ENCODE measurements around the gene FEM1C.

Gene FEM1C

DNA sequence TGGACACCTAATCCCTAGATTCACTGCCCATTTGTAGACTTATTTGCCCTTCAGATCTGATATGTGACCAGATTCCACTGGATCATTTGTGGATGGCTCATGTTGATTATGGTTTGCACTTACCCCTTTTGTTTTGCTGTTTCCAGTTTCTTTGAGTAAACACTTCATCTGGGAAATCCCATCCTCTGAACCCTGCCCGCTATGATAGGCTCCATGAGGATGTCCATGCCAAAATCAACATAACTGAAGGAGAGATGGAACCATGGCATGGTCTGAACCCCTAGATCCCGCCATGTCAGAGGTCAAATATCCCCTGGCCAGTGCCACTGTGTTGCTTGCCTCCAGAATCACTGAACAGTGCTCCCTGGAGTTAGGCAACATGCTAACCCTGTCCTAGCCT lies 11.7 kb upstream of the FEM1C start:
- no peak for DNase-seq

DNA sequence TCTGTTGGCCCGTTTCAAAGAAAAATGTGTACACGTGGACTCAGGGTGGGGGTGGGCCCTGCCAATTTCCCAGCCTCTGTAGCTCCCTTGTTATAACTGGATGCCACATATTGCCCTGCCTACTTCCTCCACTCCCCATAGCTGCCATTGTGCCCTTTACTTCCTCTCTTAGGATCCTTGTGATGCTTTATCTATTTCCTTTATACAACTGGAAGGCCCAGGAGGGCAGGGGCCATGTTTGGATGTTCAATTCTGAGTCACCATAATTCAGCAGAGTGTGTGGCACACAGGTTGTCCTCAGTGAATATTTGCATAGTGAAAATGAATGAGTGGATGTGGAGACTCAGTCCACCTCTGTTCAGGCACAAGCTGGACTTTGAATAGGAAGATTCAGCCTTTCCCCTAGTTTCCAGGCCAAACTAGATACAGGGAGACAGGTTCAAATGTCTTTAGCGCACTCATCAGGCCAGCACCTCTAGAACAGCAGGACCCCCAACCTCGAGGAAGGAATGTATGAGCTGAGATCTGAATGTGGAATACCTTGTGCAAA lies 10.6 kb upstream of the FEM1C start:
- DNase-seq: no peak

DNA sequence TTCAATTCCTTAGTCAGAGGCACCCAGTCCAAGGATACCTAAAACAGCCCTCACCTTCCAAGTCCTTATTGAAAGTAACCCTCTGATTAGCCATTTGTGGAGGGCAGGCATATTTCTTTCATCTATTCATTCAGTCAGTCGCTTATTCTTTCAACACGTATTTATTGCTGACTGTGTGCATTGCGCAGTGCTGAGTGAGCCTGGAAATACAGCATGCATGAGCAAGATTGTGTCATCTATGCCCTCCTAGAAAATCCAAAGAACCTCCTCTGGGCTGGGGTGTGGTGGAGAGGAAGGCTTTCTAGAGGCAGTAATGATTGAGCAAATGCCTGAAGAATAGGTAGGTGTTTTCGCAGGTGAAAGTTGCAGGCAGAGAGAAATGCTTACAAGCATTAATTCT lies 8.5 kb upstream of the FEM1C start:
- DNase-seq: no peak

DNA sequence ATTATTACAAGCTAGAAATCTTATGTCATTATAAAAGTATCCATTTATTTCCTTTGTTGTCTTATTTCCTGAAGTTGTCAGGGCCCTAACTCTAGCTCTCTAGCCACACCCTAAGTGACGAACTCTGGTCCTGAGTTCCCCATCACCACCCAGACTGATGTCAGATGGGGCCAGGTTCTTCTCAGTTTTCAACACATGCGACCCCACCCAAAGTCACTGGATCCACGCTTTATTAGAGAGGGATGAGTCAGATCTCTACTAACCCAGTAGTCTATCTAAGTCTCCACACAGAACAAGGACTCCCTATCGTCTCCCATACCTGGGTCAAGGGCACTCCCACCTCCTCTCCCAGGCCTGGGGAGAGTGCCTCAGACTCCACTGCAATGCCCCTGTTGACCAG lies 6.8 kb upstream of the FEM1C start:
- no peak for DNase-seq

DNA sequence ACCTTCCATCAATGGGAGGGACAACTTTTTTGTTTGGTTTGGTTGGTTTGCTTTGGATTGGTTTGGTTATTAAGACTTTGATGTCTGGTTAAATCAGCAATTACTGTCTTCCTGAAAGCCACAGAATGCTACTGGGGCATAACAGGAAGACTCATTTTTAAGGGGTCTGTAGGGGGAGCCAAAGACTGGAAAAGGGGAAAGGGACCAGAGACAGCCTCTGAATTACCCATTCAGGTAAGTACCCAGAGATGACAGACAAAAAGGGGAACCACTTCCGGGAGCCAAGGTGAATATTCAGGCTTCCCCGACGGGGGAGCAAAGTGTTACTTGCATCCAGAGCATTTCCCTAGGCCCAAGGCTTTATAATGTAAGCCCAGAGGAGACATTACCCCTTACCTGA lies 4.6 kb upstream of the FEM1C start:
- peak; percentile 19 for DNase-seq

DNA sequence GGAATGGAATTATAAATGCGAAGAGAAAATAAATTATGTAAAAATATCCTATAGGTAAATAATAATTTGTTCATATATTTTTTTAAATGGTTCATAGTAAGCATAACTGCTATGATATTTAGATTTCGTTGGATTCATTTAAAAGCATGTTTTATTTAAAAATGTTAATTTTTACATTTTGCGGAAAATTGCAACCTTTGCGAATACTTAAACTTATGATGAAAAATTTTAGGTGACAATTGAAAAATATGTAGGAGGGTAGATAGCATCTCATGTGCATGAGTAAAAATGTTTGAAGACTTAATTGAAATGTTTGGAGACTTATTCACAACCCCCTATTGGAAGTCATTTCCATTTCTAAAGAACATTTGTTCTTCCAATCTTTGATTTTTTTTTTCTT lies 4.1 kb upstream of the FEM1C start:
- DNase-seq: no peak

DNA sequence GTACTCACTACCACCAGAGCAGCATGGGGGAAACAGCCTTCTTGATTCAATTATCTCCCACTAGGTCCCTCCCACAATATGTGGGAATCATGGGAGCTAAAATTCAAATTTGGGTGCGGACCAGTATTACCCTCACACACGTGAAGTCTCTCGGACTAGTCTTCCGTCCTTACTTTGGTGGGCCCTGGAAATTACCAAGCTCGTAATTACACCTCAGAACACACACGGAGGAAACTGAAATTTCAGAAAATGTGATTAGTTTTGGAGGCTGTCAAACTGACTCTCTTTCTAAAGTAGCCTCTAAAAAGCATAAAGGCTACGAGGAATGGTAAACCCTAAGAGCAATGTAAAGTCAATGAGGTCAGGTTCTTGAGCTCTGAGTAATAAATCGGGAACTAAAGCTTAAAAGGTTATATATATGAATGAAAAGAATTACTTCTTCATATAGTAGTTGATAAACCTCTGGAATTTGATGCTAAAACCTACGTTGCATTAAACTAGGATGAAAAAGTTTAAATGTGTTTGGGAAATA lies 842 bp upstream of the FEM1C start:
- no peak for DNase-seq

DNA sequence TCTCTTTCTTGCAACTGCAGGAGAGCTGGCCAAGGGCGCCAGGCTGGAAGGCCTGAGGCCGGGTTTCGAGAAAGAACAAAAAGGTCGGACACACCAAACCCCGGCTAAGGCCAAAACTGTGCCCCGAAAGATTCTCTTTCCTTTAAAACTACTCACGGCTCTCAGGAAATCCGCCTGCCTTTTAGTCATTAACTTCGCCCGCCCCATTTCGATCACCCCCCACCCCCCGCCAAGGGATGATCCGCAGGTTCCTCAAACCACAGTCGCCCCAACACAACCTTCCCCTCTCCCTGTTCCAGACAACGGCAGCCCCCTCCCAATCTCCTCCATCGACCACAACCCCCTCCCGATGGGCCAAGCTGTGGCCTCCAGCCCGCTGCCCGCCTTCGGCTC lies 536 bp downstream of the FEM1C start:
- DNase-seq: no peak

DNA sequence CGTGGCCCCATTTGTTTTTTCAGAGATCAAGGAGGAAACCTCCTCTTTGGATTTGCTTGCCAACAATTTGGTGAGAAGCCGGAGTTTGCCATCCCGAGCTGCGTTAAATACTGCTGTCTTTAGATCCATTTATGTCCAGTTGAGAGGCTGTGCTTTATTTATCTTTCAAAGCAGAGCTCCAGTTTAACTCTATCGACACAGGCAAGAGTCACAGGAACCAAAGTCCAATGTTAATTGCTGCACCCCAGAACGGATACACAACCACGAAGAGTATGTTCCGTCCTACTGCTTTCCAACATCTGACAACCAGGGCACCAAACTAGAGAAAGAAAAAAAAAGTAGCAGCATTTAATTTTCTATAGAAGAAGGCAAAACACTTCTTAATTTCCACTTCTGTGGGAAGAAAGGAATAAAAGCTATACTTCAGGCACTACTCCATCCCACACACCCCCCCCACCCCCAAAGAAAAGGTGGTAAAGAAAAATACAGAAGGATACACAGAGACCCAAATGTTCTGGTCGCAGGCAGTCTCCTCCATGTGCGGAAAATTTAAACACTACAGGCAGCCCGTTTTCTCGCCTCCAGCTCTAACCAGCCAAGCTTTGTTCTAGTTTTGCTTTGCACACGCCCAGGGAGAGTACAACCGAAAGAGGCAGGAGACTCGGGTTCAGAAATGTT lies 1.1 kb downstream of the FEM1C start:
- DNase-seq: peak; percentile 84

DNA sequence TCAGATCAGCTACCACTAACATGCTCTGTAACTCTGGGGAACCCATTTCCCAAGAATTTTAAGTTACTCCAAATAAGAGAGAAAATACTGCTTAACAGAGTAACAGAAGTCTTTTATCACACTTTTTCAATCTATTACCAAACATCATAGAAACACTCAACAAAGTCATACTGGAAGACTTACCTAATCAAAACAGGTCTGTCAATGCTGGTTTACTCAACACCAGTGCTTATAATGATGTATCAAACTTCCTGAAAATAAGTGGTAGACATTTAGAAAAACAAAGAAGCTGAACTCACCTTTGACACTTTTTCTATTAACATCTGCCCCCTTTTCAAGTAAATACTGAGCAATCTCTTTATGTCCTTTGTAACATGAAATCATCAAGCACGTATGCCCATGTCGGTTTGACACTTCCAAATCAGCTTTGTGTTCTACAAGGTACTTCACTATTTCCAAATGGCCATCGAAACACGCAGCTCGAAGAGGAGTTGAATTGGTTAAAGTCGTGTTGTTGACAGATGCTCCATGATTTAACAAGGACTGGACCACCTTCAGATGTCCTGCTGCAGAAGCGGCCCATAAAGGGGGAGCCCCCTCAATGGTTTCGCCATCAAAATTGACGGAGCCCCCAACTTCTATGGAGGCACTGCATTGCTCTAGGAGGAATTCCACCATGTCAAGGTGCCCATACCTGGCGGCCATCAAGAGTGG lies 1.8 kb downstream of the FEM1C start:
- DNase-seq: peak; percentile 37

DNA sequence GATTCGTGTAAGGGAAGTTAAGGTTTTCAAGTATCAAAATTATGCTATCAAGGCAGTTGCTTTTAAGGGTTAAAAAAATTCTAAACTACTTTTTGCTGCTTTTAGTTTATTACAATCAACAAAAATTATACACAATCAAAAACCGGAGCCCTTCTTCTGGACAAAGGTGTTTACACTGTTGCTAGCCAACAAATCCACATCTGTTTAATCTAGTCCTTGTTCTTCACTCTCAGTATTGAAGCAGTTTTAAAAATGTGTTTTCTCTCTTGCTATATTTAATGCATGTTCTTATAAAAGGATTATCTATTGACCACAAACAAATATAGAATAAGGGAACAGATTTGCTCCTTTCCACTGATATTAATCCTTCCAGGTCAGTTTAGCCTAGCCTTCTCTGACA lies 2.5 kb downstream of the FEM1C start:
- DNase-seq: peak; percentile 23

DNA sequence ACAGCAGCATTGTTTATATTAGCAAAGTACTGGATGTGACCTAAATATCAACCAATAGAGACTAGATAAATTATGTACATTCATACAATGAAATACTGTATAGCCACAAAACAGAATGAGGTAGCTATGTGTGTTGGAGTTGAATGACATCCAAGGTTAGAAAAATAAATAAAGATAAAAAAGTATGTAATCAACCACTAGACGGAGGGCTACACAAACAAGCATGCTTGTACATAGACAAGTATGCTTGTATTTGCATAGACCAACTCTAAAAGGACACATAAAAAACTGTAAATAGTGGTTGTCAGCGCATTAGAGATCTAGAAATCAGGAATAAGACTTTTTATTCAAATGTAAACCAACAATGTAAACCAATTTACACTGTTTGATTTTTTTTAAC lies 3.0 kb downstream of the FEM1C start:
- DNase-seq: no peak

DNA sequence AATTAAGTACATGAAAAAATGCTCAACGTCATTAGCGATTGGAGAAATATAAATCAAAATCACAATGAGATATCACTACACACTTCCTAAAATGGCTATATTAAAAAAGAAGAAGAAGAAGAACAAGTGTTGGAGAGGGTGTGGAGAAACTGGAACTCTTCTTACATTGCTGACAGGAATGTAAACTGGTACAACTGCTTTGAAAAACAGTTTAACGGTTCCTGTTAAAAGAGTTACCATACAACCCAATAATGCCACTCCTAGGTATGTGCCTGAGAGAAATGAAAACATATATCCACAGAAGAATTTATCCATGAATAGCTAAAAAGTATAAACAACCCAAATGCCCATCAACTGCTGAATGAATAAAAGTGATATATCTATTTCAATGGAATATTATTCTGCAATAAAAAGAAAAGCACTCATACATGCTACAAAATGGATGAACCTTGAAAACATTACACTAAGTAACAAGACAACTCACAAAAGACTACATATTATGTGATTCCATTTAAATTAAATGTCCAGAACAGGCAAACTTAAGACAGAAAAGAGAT lies 9.0 kb downstream of the FEM1C start:
- DNase-seq: no peak

DNA sequence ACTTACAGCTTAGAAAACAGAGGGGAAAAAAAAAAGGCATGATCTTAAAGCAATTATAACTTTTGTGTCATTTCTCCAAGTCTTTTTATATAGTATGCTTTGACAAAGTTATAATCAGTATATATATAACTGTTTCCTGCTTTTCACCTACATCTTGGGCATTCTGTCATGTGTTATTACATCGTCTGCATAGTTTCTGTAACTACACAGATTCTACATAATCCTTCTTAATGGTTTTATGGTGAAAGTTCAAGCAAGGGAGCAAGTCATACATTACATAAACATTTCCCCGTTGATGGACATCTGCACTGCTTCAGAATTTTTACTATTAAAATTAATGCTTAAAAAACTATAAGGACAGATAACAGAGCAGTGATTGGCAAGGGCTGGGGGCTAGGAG lies 12.1 kb downstream of the FEM1C start:
- no peak for DNase-seq

DNA sequence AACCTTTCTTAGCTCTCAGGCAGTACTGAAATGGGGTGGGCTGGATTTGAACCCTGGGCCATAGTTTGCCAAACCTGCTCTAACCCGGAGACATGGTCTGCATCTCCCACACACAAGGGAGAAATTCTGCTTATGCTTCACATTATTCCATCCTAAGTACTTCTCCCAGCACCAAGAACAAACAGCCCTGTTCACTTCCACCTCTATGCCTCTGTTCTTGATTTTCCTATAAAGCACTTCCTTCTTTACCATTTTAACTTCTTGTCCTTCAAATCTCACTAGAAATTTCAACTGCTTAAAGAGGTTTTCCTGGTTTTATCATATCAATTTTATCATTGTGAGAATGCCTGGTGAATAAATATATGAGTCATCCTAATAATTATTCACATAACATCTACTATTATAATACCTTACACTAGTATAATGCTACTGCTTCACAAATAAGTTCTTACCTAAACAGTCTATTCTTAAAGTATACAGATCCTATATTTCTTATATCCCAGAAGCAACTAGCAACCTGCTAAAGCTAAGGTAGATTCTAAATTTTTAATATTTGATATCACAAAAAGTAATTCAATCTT lies 12.7 kb downstream of the FEM1C start:
- DNase-seq: no peak

DNA sequence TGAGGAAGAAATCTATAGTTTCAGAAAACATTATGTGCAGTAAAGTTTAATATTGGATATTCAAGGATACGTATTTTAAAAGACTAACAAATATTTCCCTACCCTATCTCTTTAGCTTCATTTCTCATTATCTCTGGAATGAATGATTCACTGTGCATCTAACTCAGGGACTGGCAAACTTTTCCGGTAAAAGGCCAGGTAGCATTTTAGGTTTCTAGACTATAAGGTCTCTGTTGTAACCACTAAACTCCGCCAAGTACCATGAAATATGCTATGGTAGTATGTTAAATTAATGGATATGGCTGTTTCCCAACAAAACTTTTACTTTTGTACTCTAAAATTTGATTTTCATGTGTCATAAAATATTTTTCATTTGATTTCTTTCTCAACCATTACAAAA lies 13.2 kb downstream of the FEM1C start:
- DNase-seq: no peak

DNA sequence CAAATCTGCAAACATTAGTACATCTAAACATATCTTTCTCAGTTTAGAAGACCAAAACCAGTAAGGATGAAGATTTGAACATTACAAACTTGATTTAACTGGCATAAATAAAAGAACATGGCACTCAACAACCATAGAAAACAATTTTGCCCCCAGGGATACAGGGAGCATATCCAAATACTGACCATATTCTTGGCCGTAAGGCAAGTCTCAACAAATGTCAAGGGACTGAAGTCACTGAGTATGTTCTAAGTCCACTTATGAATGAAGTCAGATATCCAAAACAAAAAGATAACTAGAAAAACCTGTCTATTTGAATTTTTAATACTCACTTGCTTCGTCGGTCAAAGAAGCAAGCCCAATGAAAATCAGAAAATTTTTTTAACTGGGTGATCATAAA lies 14.1 kb downstream of the FEM1C start:
- DNase-seq: no peak

DNA sequence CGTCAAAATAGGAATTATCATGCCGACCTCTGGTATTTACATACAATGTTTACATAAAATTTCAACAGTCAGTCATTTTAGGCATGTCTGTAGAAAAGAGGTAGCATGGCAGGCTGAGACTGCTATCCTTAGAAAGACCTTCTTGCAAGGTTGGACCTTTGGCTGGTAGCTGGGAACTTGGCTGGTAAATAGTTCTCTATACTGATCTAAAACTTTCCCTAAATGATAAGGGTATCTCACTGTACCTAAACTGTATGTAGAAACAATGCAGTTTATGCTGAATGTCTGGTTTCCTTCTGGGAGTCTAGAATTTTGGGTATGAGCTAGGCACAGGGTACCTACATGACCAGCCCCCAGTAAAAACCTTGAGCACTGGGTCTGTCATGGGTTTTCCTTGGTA lies 18.0 kb downstream of the FEM1C start:
- DNase-seq: no peak

DNA sequence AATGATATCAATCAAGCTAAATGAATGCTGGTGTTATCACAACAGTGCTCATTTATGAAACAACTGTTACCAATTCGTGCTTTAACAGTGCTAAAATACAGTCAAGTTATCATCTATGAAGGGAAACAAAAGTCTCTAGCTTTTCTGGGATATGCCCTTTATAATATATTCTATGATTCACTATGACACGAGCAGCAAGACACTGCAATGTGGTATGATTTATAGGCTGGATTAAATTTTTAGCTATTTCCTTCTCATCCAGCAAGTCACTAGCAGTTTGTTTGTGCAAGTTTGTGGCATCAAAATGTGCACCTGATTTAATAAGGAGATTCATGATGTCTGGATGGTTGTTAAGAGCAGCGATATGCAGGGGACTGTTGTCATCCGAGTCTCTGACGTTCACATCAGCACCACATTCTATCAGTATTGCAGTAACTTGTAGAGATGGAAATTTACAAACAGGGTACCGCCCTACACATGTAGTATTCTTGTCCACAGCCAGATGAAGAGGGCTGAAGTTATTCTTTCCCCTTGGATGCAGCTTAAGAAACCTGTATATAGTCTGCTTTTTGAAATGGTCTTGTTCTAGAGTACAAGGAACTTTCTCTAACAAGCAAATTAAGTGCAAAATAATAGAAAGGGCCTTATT lies 20.3 kb downstream of the FEM1C start:
- no peak for DNase-seq

DNA sequence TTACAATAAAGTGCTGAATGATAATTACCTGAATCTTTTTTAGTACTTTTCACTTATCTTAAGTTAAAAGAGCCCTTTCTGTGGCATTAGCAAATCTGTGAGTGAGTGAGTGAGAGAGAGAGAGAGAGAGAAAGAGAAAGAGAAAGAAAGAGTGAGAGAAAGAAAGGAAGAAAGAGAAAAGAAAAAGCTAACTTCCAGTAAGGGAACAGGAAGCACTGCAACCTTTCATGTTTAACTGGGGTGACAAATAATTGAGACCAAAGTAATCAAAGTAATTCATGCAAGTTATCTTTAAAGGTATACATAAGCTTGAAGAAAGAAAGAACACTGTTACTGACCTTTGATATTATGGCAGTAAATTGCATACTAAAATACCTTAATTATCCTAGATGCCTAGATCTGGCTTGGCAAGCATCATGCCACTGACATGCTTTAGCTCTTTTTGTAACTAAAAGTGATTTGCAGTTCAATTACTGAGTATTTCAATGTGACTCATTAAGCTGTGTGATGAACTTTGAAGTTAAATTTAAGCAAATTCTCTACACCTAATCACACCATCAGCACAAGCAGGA lies 21.7 kb downstream of the FEM1C start:
- DNase-seq: no peak

DNA sequence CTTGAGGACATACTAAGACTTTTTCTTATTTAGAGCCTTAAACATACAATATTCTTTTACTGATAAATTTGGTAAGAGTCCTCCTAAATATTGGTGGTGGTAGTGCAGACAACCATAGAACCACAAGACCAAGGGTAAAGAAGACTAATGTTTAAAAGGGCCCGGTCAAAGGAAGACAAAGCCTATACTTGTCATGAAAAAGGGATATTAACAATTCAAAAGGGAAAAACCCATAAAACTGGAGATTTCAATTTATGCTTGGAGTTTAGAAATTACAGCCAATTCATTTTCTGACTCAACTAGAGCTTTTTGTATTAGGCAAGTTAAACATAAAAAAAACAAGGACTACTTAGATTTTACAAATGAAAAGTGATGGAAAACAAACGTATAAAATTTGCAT lies 24.4 kb downstream of the FEM1C start:
- DNase-seq: no peak

DNA sequence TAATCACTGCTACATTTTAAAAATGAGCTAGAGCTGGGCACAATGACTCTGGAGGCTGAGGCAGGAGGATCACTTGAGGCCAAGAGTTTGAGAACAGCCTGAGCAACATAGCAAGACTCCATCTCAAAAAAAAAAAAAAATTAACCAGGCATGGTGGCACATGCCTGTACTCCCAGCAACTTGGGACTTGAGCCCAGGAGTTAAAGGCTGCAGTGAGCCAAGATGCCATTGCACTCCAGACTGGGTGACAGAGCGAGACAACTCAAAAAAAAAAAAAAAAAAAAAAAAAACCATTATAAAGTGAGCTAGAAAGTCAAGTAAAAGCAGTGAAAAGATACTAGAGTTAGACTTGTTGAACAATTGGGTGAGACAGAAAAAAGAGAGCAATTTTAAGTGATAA lies 28.2 kb downstream of the FEM1C start:
- no peak for DNase-seq

DNA sequence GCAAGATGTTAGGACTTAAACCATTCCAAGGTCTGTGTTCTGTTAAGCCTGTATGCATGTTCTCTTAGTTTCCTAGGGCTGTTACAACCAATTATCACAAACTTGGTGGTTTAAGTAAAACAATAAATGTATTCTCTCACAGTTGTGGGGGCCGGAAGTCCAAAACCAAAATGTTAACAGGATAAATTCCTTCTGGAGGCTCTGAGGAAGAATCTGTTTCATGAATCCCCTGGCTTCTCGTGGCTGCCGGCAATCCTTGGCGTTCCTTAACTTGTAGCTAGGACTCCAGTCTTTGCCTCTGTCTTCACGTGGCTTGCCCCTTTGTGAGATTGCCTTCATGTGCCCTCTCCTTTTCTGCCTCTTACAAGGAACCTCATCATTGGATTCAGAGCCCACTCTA lies 30.4 kb downstream of the FEM1C start:
- DNase-seq: no peak
